Thoracic aorta (tissue), 2 donors: ENCODE results near the gene HDAC9. TPM values are rescaled to one million over a fixed set of nuclear protein-coding genes. Genes with fewer than 3 reads are reported as not detected.
A peak's percentile ranks its signal among the peaks of the same experiment; 100 is the strongest.

Experiments used
- ATAC-seq: fragments of 150-250 bp; one replicate; pipeline ENCODE4 v1.8.0; 2017; ENCODE audit warnings: low read depth; ENCODE audit not compliant: insufficient number of reproducible peaks, low FRiP score
- DNase-seq: peaks from one replicate; pipeline ENCODE4 v3.0.0-alpha.2; 2020; ENCODE audit warnings: low spot score
- H3K27ac ChIP-seq, 2 donors: fragments of 200-600 bp; sonication (generic); 1 replicate in 1 of 2; 2 replicates in 1 of 2; pipeline ENCODE4 v1.5.1; 2016; ENCODE audit warnings: mild to moderate bottlenecking in 2 of 2, moderate library complexity in 2 of 2
- H3K27me3 ChIP-seq: fragments of 200-600 bp; sonication (generic); replicated peaks from 2 replicates; pipeline ENCODE4 v1.6.0; 2016; ENCODE audit warnings: mild to moderate bottlenecking; ENCODE audit not compliant: insufficient read depth
- H3K36me3 ChIP-seq: fragments of 200-600 bp; sonication (generic); one replicate; pipeline ENCODE4 v1.5.1; 2016
- H3K4me1 ChIP-seq, 2 donors: fragments of 200-600 bp; sonication (generic); 1 replicate in 1 of 2; 2 replicates in 1 of 2; pipeline versions ENCODE4 v1.5.1 to v1.6.0; 2016; ENCODE audit warnings: low read depth in 2 of 2, mild to moderate bottlenecking in 1 of 2; ENCODE audit not compliant: control insufficient read depth in 1 of 2
- H3K4me3 ChIP-seq: fragments of 200-600 bp; sonication (generic); 2 replicates; pipeline ENCODE4 v1.5.1; 2016; ENCODE audit warnings: mild to moderate bottlenecking
- H3K9me3 ChIP-seq: fragments of 200-600 bp; sonication (generic); 2 replicates; pipeline ENCODE4 v1.5.1; 2016
- total RNA-seq, 2 donors: library from RNA; depleted of rRNA; stranded (reverse); fragments of >200 nt; gene quantifications; one replicate each; pipeline versions ENCODE4 v1.1.0 to v1.2.3, GENCODE V29; 2016
- TF ChIP-seq, protein P1 (sequence below): fragments of 200-600 bp; sonication (generic); IDR thresholded peaks from one replicate; pipeline ENCODE4 v1.5.1; 2019; ENCODE audit warnings: antibody characterized with exemption

HDAC9 gene
- total RNA-seq, 2 donors from 2014 or later: 64.1 to 81.6 TPM

DNA sequence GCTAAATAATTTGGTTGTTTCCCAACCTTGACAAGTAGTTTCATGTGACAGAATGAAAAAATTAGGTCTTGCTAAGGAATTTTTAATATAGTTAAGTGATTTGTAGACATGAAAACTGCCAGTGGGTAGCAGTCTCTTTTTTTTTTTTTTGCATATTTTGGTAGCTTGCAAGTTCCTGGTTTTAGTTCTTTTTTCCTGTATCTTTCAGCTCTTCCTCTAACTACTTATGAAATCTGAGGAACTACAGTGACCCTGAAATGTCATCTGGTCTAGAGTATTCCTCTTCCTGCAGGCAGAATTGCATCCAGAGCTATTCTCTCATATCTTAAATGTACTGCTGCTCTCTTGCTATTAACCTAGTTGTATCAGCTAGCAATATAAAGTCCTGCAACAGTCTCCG is 160.4 kb downstream of the HDAC9 start:
- no peaks in the 10 kb centered on the region for H3K36me3 ChIP-seq
- H3K4me3 ChIP-seq: no peak overlapping the region
- H3K27ac ChIP-seq: no peak overlapping the region
- TF ChIP-seq, protein P1, sequence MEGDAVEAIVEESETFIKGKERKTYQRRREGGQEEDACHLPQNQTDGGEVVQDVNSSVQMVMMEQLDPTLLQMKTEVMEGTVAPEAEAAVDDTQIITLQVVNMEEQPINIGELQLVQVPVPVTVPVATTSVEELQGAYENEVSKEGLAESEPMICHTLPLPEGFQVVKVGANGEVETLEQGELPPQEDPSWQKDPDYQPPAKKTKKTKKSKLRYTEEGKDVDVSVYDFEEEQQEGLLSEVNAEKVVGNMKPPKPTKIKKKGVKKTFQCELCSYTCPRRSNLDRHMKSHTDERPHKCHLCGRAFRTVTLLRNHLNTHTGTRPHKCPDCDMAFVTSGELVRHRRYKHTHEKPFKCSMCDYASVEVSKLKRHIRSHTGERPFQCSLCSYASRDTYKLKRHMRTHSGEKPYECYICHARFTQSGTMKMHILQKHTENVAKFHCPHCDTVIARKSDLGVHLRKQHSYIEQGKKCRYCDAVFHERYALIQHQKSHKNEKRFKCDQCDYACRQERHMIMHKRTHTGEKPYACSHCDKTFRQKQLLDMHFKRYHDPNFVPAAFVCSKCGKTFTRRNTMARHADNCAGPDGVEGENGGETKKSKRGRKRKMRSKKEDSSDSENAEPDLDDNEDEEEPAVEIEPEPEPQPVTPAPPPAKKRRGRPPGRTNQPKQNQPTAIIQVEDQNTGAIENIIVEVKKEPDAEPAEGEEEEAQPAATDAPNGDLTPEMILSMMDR: no peak
- no peaks in the 10 kb centered on the region for H3K9me3 ChIP-seq
- H3K4me1 ChIP-seq: peaks cover 22 to 69% of the 10 kb centered on the region in 2 donors
- DNase-seq (no peak), ATAC-seq (no peak)
- H3K27me3 ChIP-seq: no peaks in the 10 kb centered on the region

- H3K9me3 ChIP-seq: no peaks in the 10 kb centered on the region
- H3K27ac ChIP-seq: no peak overlapping the region
- H3K36me3 ChIP-seq: no peaks in the 10 kb centered on the region
- ATAC-seq (no peak), DNase-seq (no peak)
- H3K4me1 ChIP-seq: peaks cover 22 to 69% of the 10 kb centered on the region in 2 donors
- no peak overlapping the region for H3K4me3 ChIP-seq
- H3K27me3 ChIP-seq: no peaks in the 10 kb centered on the region
- TF ChIP-seq, protein P1: no peak
Measured at GRCh38 chr7:18656362-18656761, 160.8 kb downstream of the HDAC9 start.

GRCh38 chr7:18659746-18660145 is 164.2 kb downstream of the HDAC9 start:
- H3K36me3 ChIP-seq: no peaks in the 10 kb centered on the region
- H3K27ac ChIP-seq: peak overlapping the region; percentile 23 to 27
- H3K4me3 ChIP-seq: no peak overlapping the region
- no peaks in the 10 kb centered on the region for H3K27me3 ChIP-seq
- ATAC-seq (no peak), DNase-seq (no peak)
- H3K4me1 ChIP-seq: peaks cover 15 to 57% of the 10 kb centered on the region in 2 donors
- TF ChIP-seq, protein P1: no peak
- H3K9me3 ChIP-seq: no peaks in the 10 kb centered on the region

DNA sequence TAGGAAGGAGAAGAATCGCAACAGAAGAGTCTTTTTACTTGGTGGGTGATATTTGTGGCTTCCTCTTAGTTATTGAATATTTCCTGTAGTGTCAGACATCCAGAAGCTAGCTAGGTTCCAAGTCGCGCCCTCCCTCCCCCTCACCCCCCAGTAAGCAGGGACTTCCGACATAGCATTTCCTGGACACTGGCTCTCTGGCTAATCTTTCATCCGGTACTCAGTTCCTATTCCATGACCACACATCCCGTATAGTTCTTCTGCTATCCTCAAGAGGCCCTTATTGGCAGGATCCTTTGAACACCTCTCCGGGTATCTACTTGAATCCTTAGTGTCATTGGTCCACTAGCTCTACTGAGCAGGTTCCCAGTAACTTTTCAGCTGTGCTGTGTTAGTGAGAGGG is 167.8 kb downstream of the HDAC9 start:
- Histone ChIP-seq H3K27me3 (no peaks in the 10 kb centered on the region), H3K4me1 (peaks cover 11 to 25% of the 10 kb centered on the region in 2 donors), H3K9me3 (no peaks in the 10 kb centered on the region), H3K4me3 (no peak overlapping the region), H3K27ac (no peak overlapping the region), H3K36me3 (no peaks in the 10 kb centered on the region)
- DNase-seq (no peak), ATAC-seq (no peak)
- TF ChIP-seq, protein P1: no peak

GRCh38 chr7:18666107-18666728 is 170.7 kb downstream of the HDAC9 start:
- H3K27me3 ChIP-seq: no peaks in the 10 kb centered on the region
- DNase-seq: peak; percentile 46
- peak overlapping the region in 1 of 2 donors; percentile 12 for H3K27ac ChIP-seq
- H3K4me3 ChIP-seq: no peak overlapping the region
- no peaks in the 10 kb centered on the region for H3K36me3 ChIP-seq
- ATAC-seq: peak; percentile 72
- TF ChIP-seq, protein P1: peak; percentile 90
- H3K9me3 ChIP-seq: no peaks in the 10 kb centered on the region
- peaks cover 0 to 11% of the 10 kb centered on the region in 2 donors for H3K4me1 ChIP-seq
